Prostate gland (tissue), 2 donors: ENCODE data around the gene NOX5.

ENCODE experiments used
- CTCF ChIP-seq, 4 experiments: fragments of 200-600 bp in 2 of 4; fragments of 450-650 bp in 2 of 4; sonication (generic) in 2 of 4; IDR thresholded peaks; 1 replicate in 3 of 4; 2 replicates in 1 of 4; pipeline ENCODE4 v1.5.1; 2016 to 2019; ENCODE audit warnings: antibody characterized with exemption in 4 of 4, mild to moderate bottlenecking in 2 of 4, moderate library complexity in 2 of 4
- POLR2A ChIP-seq: fragments of 450-650 bp; IDR thresholded peaks from one replicate; pipeline ENCODE4 v1.6.1; 2016; ENCODE audit warnings: antibody characterized with exemption, mild to moderate bottlenecking

GRCh38 chr15:69039516-69040225 lies 25.2 kb downstream of the NOX5 start:
- TF ChIP-seq CTCF (IDR thresholded peaks at IDR 0.05) (no peak), POLR2A (no peak)
